ENCODE data around the gene DOCK1. TPM values are rescaled to one million over a fixed set of nuclear protein-coding genes. Genes with fewer than 3 reads are reported as not detected.

The DOCK1 gene
- polyA plus RNA-seq, 1 donor from 2014 or later: 2.7 TPM

- H3F3A ChIP-seq (ENCODE audit: insufficient read depth, low read length, poor library complexity, severe bottlenecking): no peaks in the 10 kb centered on the region
- no peak overlapping the region for H2AFZ ChIP-seq (ENCODE audit: low read depth, low read length)
- H3K4me3 ChIP-seq (ENCODE audit: low read length): no peak overlapping the region
- H3K36me3 ChIP-seq (ENCODE audit: insufficient read depth, low read length): no peaks in the 10 kb centered on the region
- no peak overlapping the region for H3K27ac ChIP-seq (ENCODE audit: low read length)
- no peaks in the 10 kb centered on the region for H3K27me3 ChIP-seq (ENCODE audit: insufficient read depth, low read depth, low read length)
- no peaks in the 10 kb centered on the region for H4K20me1 ChIP-seq (ENCODE audit: insufficient read depth)
- no peaks in the 10 kb centered on the region for H3K9me2 ChIP-seq (ENCODE audit: insufficient read depth, low read length)
- H3K9ac ChIP-seq (ENCODE audit: low read length): no peak overlapping the region
- H3K79me2 ChIP-seq (replicated peaks; ENCODE audit: insufficient read depth, low read length): no peaks in the 10 kb centered on the region
- no peak for TF ChIP-seq POLR2AphosphoS5 (IDR thresholded peaks at IDR 0.05)
- no peak for TF ChIP-seq REST (IDR thresholded peaks at IDR 0.05; ENCODE audit: borderline replicate concordance)
- TF ChIP-seq SMC3 (conservative IDR thresholded peaks at IDR 0.05; ENCODE audit: poor library complexity): no peak
- no peak overlapping the region for H3K4me2 ChIP-seq (ENCODE audit: low read length)
- no peaks in the 10 kb centered on the region for H3K9me3 ChIP-seq (ENCODE audit: low read length)
Measured at GRCh38 chr10:127047878-127048238, 142.6 kb downstream of the DOCK1 start.

GRCh38 chr10:127048630-127049029 is 143.4 kb downstream of the DOCK1 start:
- Histone ChIP-seq H4K20me1 (ENCODE audit: insufficient read depth) (no peaks in the 10 kb centered on the region), H3K9me2 (ENCODE audit: insufficient read depth, low read length) (no peaks in the 10 kb centered on the region), H3K27ac (ENCODE audit: low read length) (no peak overlapping the region), H3K4me2 (ENCODE audit: low read length) (no peak overlapping the region), H3K9ac (ENCODE audit: low read length) (no peak overlapping the region), H3K36me3 (ENCODE audit: insufficient read depth, low read length) (no peaks in the 10 kb centered on the region), H2AFZ (ENCODE audit: low read depth, low read length) (no peak overlapping the region), H3K9me3 (ENCODE audit: low read length) (no peaks in the 10 kb centered on the region), H3K79me2 (replicated peaks; ENCODE audit: insufficient read depth, low read length) (no peaks in the 10 kb centered on the region), H3K4me3 (ENCODE audit: low read length) (no peak overlapping the region), H3K27me3 (ENCODE audit: insufficient read depth, low read depth, low read length) (no peaks in the 10 kb centered on the region), H3F3A (ENCODE audit: insufficient read depth, low read length, poor library complexity, severe bottlenecking) (no peaks in the 10 kb centered on the region)
- TF ChIP-seq MXI1 (conservative IDR thresholded peaks at IDR 0.05; ENCODE audit: poor library complexity, severe bottlenecking): no peak
- no peak for TF ChIP-seq SMC3 (conservative IDR thresholded peaks at IDR 0.05; ENCODE audit: poor library complexity)
- no peak for TF ChIP-seq REST (IDR thresholded peaks at IDR 0.05; ENCODE audit: borderline replicate concordance)
- no peak for TF ChIP-seq RAD21 (conservative IDR thresholded peaks at IDR 0.05)
- TF ChIP-seq POLR2AphosphoS5 (IDR thresholded peaks at IDR 0.05): no peak
- TF ChIP-seq CTCF (IDR thresholded peaks at IDR 0.05; ENCODE audit: poor library complexity, severe bottlenecking): no peak
- no peak for TF ChIP-seq EZH2 (IDR thresholded peaks at IDR 0.05; ENCODE audit: borderline replicate concordance, insufficient read depth, low read length, poor library complexity, severe bottlenecking)
- TF ChIP-seq TAF1 (IDR thresholded peaks at IDR 0.05; ENCODE audit: low read depth): no peak
- TF ChIP-seq EP300 (conservative IDR thresholded peaks at IDR 0.05; ENCODE audit: poor library complexity, severe bottlenecking): no peak

Data from neural cell (in vitro differentiated cells).